Kasumi-1 (cell line): ENCODE measurements around the gene PNPLA3.
"Not testable (repeated sequence)": the region's sequence is repeated elsewhere in the genome, so short reads cannot be mapped to it uniquely, and the experiment has no call there.

Source experiments
- DNase-seq, 2 experiments: peaks; one replicate each; lab custom pipeline; 2025; lab: John Stamatoyannopoulos, UW

Gene PNPLA3

DNA sequence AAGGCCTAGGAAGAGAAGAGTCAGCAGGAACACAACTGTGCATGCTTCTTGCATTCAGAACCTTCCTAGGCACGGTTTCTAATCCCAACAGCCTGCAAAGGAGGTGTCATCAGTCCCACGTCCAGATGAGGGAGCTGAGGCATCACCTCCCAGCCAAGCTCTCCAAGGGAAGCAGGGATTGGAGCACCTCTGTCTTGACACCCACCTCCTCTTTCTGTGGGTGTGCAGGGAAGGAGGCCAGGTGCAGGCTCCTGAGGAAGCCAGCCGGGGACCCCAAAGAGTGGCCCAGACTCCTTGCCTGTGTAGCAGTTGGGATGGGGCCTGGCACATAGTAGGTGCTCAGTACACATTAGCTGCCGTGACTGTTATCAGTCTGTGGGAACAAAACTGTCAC, 33.7 kb upstream of the PNPLA3 start:
- no peak for DNase-seq

DNA sequence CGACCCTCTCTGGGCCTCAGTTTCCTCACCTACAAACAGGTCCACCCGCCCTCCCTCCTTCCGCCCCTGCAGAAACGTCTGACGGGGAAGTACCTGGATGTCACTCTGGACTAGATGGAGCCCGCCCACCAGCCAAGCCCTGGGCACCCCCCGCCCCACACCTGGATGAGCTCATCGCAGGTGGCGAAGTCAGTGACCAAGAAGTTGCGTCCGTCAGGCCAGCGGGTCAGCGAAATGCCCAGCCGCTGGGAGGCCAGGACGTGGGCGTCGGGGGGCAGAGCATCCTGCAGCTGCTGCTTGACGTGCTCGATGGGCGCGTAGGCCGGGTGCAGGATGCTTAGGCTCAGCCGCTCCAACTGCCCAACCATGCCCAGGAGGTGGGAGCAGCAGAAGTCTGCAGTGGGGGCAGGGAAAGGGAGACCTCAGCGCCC, 32.7 kb upstream of the PNPLA3 start:
- DNase-seq = no peak

GRCh38 chr22:43891360-43892182, 32.0 kb upstream of the PNPLA3 start, which contains the start of gene PNPLA5:
Gene PNPLA5, minus strand, starts transcription at chr22:43892013. Its CDS starts 133 bp downstream, at chr22:43891880.
- DNase-seq = no peak

DNA sequence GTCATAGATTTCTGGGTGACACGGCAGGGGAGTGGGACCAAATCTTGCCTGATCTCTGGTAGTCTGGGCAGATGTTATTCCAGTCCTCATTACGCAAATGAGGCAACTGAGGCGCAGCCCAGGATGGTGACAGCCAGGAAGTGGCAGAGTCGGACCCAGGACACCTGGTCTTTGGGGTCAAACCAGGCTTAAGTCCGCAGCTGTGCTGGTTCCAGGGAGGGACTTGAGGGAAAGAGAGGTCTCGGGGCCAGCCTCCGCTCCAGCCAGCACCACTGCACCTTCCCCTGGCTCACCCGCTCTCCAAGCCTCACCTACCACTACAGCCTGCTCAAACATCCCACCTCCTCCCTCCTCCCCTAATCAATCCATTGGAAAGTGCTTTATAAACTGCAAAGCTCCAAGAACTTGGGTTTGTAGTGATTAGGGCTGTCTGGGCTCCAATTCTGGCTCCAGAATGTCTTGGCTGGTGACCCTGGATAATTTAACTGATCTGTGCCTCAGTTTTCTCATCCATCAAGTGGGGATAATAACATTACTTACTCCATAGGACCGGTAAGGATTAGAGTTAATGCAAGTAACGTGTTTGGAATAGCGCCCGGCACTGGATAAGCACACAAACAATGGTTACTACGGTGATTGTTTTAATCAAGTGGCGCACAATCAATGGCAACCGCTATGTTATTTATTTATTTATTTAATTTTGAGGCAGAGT, 31.3 kb upstream of the PNPLA3 start:
- DNase-seq = no peak

- DNase-seq = no peak
These were observed 30.3 kb upstream of the PNPLA3 start for GRCh38 chr22:43893266-43893665.

- DNase-seq = no peak
These were observed 29.5 kb upstream of the PNPLA3 start for GRCh38 chr22:43894122-43894521.

GRCh38 chr22:43895986-43896645, 27.5 kb upstream of the PNPLA3 start:
- DNase-seq = no peak

DNA sequence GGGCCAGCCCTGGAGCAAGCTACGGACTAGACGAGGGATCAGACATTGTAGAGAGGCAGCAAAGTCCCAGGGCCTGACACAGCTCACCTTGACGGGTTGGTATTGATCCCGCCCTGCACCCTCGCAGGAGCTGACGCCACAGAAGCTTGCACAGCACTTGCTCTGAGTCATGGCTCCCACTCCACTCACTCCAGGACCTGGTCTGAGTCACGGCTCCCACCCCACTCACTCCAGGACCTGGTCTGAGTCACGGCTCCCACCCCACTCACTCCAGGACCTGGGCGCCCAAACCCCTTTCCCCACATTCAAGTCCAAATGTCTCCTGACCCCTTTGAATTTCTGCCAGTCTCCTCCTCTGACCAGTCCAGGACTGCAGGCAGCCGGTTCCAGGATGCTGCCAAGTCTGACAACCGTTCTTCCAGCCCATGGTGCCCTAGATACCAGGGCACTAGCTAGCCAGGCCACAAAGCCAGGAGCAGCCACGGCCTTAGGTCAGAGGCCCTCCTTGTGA, 25.8 kb upstream of the PNPLA3 start:
- no peak for DNase-seq

- no peak for DNase-seq
These were observed 23.4 kb upstream of the PNPLA3 start for GRCh38 chr22:43900206-43900605.

GRCh38 chr22:43901976-43902643, 21.5 kb upstream of the PNPLA3 start:
- DNase-seq = no peak

GRCh38 chr22:43903033-43903432, 20.6 kb upstream of the PNPLA3 start:
- DNase-seq = not testable (repeated sequence)

GRCh38 chr22:43904412-43904811, 19.2 kb upstream of the PNPLA3 start:
- not testable (repeated sequence) for DNase-seq

DNA sequence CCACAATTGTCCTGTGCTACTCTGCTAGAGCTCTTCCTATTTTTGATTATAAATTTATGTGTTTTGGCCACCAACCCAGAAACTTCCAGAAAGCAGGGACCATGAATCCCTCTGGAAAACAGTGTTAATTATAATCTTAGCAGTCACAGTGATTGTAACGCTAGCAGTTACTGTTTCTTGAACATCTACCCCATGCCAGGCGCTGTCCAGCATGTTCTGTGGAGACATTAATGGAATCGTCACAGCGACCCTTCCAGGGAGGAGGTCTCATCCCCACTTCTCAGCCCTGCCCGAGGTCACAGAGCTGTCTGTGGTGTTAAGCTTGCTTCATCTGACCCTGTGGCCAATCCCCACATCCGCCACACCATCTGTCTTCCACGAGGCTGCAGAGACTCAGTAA, 17.9 kb upstream of the PNPLA3 start:
- no peak for DNase-seq

GRCh38 chr22:43909708-43910107, 13.9 kb upstream of the PNPLA3 start:
- no peak for DNase-seq

DNA sequence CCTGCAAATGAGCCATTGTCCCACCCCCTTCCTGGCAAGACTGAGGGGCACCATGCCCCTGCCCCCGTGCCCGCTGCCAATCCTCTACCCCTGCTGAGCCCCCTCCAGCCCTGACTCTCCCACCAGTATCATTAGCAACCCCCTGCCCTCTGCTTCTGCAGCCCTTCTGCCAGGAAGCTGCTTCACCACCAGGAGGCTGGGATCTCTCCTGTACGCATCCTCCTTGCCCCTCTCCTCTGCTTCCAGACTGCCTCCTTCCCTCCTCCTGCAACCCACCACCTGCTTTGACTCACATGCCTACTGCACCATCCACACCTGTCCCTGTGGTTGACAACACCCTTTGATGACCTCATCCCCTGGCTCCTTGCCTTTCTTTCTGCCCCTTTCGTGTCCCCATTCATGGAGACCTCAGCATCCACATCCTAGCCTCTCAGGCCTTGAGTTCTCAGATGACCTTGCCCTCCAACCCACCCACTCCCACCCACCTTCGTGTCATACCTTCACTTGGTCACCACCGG, 13.4 kb upstream of the PNPLA3 start:
- no peak for DNase-seq

DNA sequence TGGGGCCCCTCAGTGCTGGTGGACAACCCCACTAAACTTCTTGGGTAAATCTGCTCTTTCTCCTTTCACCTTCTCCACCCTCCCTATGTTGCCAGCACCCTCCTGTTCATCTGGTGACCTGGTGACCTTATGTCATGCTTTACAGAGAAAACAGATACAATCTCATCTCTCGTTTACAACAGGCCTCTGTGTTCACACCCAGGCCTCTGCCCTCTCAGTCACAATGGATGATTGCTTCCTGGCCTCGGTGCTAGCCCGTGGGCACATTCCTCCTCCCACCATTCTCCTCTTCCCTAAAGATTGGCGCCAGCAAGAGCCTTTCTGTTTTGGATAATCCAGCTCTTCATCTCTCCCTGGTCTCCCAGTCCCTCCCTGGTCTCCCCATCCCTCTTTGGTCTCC, 12.3 kb upstream of the PNPLA3 start:
- no peak for DNase-seq

- no peak for DNase-seq
These were observed 6.1 kb upstream of the PNPLA3 start for GRCh38 chr22:43917521-43917920.

DNA sequence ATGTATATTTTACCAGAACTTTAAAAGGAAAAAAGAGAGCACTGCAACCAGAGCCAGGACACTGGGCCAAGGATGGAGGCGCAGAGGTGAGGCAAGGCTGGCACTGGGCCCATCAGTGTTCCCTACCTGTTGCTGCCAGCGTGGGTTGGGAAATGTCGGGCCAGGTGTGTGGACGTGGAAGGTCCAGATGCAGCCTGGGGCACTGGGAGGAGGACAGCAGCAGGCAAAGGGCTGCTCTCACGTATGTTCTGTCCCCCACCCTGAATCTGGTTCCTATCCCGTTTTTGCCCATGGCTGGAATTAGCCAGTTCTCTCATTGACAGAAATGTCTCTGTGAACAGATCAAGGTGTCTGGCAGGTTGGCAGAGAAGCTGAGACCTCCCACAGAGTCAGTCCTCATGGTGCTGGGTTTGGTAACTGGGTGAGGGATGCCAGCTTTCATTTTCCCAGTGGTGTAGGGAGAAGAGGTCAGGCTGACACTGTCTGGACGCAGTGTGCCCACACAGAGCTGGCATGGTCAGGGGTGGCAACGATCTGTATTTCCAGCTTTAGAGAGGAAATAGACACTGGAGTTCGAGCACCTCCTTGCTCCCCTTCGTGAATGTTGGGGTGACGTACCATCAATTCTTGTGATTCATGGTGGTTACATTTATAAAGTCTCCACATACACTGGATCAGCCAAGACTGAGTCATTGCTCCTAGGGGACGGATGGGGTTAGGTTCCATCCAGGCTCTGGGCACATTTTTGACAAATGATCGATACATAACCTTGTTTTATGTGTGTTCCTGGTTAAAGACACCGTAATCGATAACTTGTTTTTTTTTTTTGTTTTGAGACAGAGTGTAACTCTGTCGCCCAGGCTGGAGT, 4.3 kb upstream of the PNPLA3 start:
- no peak for DNase-seq

DNA sequence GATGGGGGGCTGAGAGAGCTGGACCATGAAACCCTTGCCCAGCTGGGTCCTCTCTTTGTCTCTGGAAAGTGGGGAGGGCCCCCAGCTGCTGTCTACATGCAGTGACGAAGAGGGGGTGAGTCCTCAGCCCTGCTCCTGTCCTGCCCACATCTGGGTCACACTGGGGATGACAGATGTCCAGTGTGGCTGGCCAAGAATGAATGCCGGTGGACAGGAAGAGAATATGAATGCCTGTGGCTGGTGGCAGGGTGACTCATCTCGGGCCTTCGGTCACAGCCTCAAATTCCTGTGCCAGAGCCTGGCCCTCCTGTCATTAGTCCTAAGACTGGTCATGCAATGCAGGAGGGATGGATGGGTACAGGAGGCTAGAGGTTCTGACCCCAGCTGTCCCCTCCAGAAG, 2.2 kb upstream of the PNPLA3 start:
- DNase-seq = no peak

DNA sequence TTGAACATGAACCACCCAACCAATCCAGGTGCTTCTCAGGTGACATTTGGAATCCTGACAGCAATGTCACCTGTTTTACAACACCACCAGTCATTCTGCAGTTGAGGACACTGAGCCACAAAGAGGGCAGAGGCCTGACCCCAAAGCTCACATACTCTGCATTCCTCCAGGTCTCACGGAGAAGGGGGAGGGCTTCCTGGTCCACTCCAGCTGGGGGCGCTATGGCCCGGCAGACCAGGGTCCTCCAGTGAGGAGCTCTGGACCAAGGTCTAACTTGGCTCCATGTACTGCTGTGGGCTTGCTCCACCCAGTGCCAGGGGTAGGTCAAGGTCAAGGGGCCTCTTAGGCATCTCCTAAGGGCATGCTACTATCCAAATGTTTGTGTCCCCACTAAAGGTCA, 1.5 kb upstream of the PNPLA3 start:
- no peak for DNase-seq

DNA sequence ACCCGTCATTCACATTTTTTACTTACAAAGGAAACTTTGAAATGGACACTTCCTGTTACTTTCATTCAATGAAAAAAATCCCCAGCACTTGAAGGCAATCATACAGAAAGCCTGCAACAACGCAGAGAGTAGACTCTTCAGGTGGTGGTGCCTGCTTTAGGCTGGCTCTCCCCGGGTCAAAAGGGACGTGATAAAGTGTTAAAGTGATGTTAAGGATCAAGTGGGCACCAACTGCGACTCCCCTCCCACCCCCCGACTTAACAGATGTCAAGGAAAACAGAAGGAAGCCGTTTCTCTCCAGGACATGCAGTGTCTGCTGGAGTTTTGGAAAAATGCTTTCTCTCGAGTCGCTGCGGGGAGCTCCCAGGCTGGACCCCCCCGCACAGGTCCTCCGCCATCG, 414 bp upstream of the PNPLA3 start:
- peak in 1 of 2 experiments; percentile 23 for DNase-seq
